Measurements from ENCODE around the gene FGB. TPM values are rescaled to one million over a fixed set of nuclear protein-coding genes. Genes with fewer than 3 reads are reported as not detected.
"Not testable (repeated sequence)": the region's sequence is repeated elsewhere in the genome, so short reads cannot be mapped to it uniquely, and the experiment has no call there.

The FGB gene
- total RNA-seq, 2 experiments from 2014 or later = not detected

- H3K27me3 Mint-ChIP-seq = peaks cover 18% of the 10 kb centered on the region
- no peak overlapping the region for H3K4me3 Mint-ChIP-seq
- H3K27ac Mint-ChIP-seq = no peak overlapping the region
- ChIA-PET POLR2A (no interaction called here), CTCF (interaction anchor here (0.6 to 1.6 kb wide), 4 partner anchors 8 to 36 kb away, joined by 3 to 4 read pairs (median 3); partner anchors contain the start of gene PLRG1)
- H3K4me1 Mint-ChIP-seq = no peaks in the 10 kb centered on the region
- no peak for ATAC-seq
- H3K36me3 Mint-ChIP-seq (ENCODE audit: low read depth) = no peaks in the 10 kb centered on the region
- no peaks in the 10 kb centered on the region for H3K9me3 Mint-ChIP-seq (ENCODE audit: low read depth)
- no peak for DNase-seq
- intact Hi-C loops (cut with DNase I, micrococcal nuclease) = no loop called here
Measured at GRCh38 chr4:154586296-154587033, 23.7 kb downstream of the FGB start.

- Mint-ChIP-seq H3K27ac (no peak overlapping the region), H3K36me3 (ENCODE audit: low read depth) (no peaks in the 10 kb centered on the region), H3K27me3 (peaks cover 20% of the 10 kb centered on the region), H3K4me1 (no peaks in the 10 kb centered on the region), H3K9me3 (ENCODE audit: low read depth) (no peaks in the 10 kb centered on the region), H3K4me3 (no peak overlapping the region)
- DNase-seq (no peak), ATAC-seq (no peak)
- intact Hi-C loops (cut with DNase I, micrococcal nuclease) = no loop called here
- POLR2A ChIA-PET = no interaction called here
- CTCF ChIA-PET = interaction anchor here (1.1 to 1.3 kb wide), 3 partner anchors 13 to 30 kb away, joined by 4 read pairs; no protein-coding TSS in a partner anchor
Measured at GRCh38 chr4:154588198-154588597, 25.4 kb downstream of the FGB start.

- intact Hi-C loops (cut with DNase I, micrococcal nuclease) = no loop called here
- Mint-ChIP-seq H3K4me1 (no peaks in the 10 kb centered on the region), H3K27me3 (peaks cover 23% of the 10 kb centered on the region), H3K4me3 (no peak overlapping the region), H3K36me3 (ENCODE audit: low read depth) (no peaks in the 10 kb centered on the region), H3K9me3 (ENCODE audit: low read depth) (no peaks in the 10 kb centered on the region), H3K27ac (no peak overlapping the region)
- ChIA-PET POLR2A (no interaction called here), CTCF (interaction anchor here (0.8 to 1.1 kb wide), 2 partner anchors 11 to 29 kb away, joined by 3 to 4 read pairs; no protein-coding TSS in a partner anchor)
- no peak for ATAC-seq
- no peak for DNase-seq
Measured at GRCh38 chr4:154589296-154590197, 26.7 kb downstream of the FGB start.

- Mint-ChIP-seq H3K4me1 (no peaks in the 10 kb centered on the region), H3K27me3 (peaks cover 23% of the 10 kb centered on the region), H3K27ac (no peak within 1 kb of the TSS), H3K4me3 (no peak within 1 kb of the TSS), H3K9me3 (ENCODE audit: low read depth) (no peaks in the 10 kb centered on the region), H3K36me3 (ENCODE audit: low read depth) (no peaks in the 10 kb centered on the region)
- ATAC-seq (no peak), DNase-seq (no peak)
- ChIA-PET CTCF (no interaction called here), POLR2A (no interaction called here)
- intact Hi-C loops (cut with DNase I, micrococcal nuclease) = no loop called here
Measured at GRCh38 chr4:154590329-154591006, 27.7 kb downstream of the FGB start, which contains the start of gene FGA. Gene FGA, minus strand, starts transcription at chr4:154590742. Its CDS starts 55 bp downstream, at chr4:154590687.

GRCh38 chr4:154591890-154592289 lies 29.1 kb downstream of the FGB start:
- Mint-ChIP-seq H3K27ac (no peak overlapping the region), H3K9me3 (ENCODE audit: low read depth) (no peaks in the 10 kb centered on the region), H3K36me3 (ENCODE audit: low read depth) (no peaks in the 10 kb centered on the region), H3K4me1 (no peaks in the 10 kb centered on the region), H3K4me3 (no peak overlapping the region), H3K27me3 (peaks cover 20% of the 10 kb centered on the region)
- POLR2A ChIA-PET = no interaction called here
- DNase-seq (no peak), ATAC-seq (no peak)
- intact Hi-C loops (cut with DNase I, micrococcal nuclease) = no loop called here
- CTCF ChIA-PET = no interaction called here

- no peak for DNase-seq
- no peaks in the 10 kb centered on the region for H3K4me1 Mint-ChIP-seq
- ChIA-PET POLR2A (no interaction called here), CTCF (interaction anchor here (0.9 to 1.6 kb wide), 4 partner anchors 8 to 30 kb away, joined by 3 to 5 read pairs (median 4); no protein-coding TSS in a partner anchor)
- ATAC-seq = no peak
- H3K4me3 Mint-ChIP-seq = no peak overlapping the region
- intact Hi-C loops (cut with DNase I, micrococcal nuclease) = no loop called here
- no peaks in the 10 kb centered on the region for H3K9me3 Mint-ChIP-seq (ENCODE audit: low read depth)
- peaks cover 24% of the 10 kb centered on the region for H3K27me3 Mint-ChIP-seq
- H3K27ac Mint-ChIP-seq = no peak overlapping the region
- no peaks in the 10 kb centered on the region for H3K36me3 Mint-ChIP-seq (ENCODE audit: low read depth)
Measured at GRCh38 chr4:154593868-154594267, 31.1 kb downstream of the FGB start.

GRCh38 chr4:154594343-154594742 lies 31.5 kb downstream of the FGB start:
- H3K36me3 Mint-ChIP-seq (ENCODE audit: low read depth); POLR2A ChIA-PET: not testable (repeated sequence)
- CTCF ChIA-PET = interaction anchor here (0.9 to 1.6 kb wide), 4 partner anchors 8 to 29 kb away, joined by 3 to 5 read pairs (median 4); no protein-coding TSS in a partner anchor

GRCh38 chr4:154595807-154596206 lies 33.0 kb downstream of the FGB start:
- H3K4me3 Mint-ChIP-seq = no peak overlapping the region
- no peak for ATAC-seq
- CTCF ChIA-PET = interaction anchor here (0.5 to 1.2 kb wide), 3 partner anchors 21 to 45 kb away, joined by 3 to 4 read pairs (median 3); no protein-coding TSS in a partner anchor

More at GRCh38 chr4:154594343-154594742, 31.5 kb downstream of the FGB start:
- H3K4me1 Mint-ChIP-seq; H3K9me3 Mint-ChIP-seq (ENCODE audit: low read depth); H3K4me3 Mint-ChIP-seq; DNase-seq; intact Hi-C loops (cut with DNase I, micrococcal nuclease); H3K27ac Mint-ChIP-seq; ATAC-seq: not testable (repeated sequence)
- peaks cover 23% of the 10 kb centered on the region for H3K27me3 Mint-ChIP-seq

GRCh38 chr4:154597281-154597680 lies 34.5 kb downstream of the FGB start:
- H3K4me3 Mint-ChIP-seq; POLR2A ChIA-PET; H3K27ac Mint-ChIP-seq; DNase-seq; H3K36me3 Mint-ChIP-seq (ENCODE audit: low read depth); intact Hi-C loops (cut with DNase I, micrococcal nuclease); ATAC-seq; H3K9me3 Mint-ChIP-seq (ENCODE audit: low read depth); CTCF ChIA-PET; H3K4me1 Mint-ChIP-seq: not testable (repeated sequence)
- H3K27me3 Mint-ChIP-seq = peaks cover 12% of the 10 kb centered on the region

More at GRCh38 chr4:154595807-154596206, 33.0 kb downstream of the FGB start:
- H3K9me3 Mint-ChIP-seq (ENCODE audit: low read depth) = no peaks in the 10 kb centered on the region
- intact Hi-C loops (cut with DNase I, micrococcal nuclease) = no loop called here
- H3K27ac Mint-ChIP-seq = no peak overlapping the region
- peaks cover under 1% of the 10 kb centered on the region for H3K4me1 Mint-ChIP-seq
- POLR2A ChIA-PET = no interaction called here
- H3K27me3 Mint-ChIP-seq = peaks cover 17% of the 10 kb centered on the region
- H3K36me3 Mint-ChIP-seq (ENCODE audit: low read depth) = no peaks in the 10 kb centered on the region
- no peak for DNase-seq

GRCh38 chr4:154597798-154598774 lies 35.3 kb downstream of the FGB start:
- Mint-ChIP-seq H3K27me3 (peaks cover 14% of the 10 kb centered on the region), H3K9me3 (ENCODE audit: low read depth) (no peaks in the 10 kb centered on the region), H3K27ac (no peak overlapping the region), H3K36me3 (ENCODE audit: low read depth) (no peaks in the 10 kb centered on the region), H3K4me1 (peaks cover 4% of the 10 kb centered on the region), H3K4me3 (no peak overlapping the region)
- ATAC-seq (no peak), DNase-seq (no peak)
- POLR2A ChIA-PET = no interaction called here
- CTCF ChIA-PET = no interaction called here
- intact Hi-C loops (cut with DNase I, micrococcal nuclease) = no loop called here
